GM21367 (cell line): Measurements from ENCODE around the gene URB2.
"Not testable (repeated sequence)": the region's sequence is repeated elsewhere in the genome, so short reads cannot be mapped to it uniquely, and the experiment has no call there.

Experiments
- ATAC-seq: cut with Tn5 transposase; IDR thresholded peaks from one replicate; pipeline ENCODE4 v1.9.1; 2021; ENCODE audit not compliant: unreplicated experiment

URB2 gene

DNA sequence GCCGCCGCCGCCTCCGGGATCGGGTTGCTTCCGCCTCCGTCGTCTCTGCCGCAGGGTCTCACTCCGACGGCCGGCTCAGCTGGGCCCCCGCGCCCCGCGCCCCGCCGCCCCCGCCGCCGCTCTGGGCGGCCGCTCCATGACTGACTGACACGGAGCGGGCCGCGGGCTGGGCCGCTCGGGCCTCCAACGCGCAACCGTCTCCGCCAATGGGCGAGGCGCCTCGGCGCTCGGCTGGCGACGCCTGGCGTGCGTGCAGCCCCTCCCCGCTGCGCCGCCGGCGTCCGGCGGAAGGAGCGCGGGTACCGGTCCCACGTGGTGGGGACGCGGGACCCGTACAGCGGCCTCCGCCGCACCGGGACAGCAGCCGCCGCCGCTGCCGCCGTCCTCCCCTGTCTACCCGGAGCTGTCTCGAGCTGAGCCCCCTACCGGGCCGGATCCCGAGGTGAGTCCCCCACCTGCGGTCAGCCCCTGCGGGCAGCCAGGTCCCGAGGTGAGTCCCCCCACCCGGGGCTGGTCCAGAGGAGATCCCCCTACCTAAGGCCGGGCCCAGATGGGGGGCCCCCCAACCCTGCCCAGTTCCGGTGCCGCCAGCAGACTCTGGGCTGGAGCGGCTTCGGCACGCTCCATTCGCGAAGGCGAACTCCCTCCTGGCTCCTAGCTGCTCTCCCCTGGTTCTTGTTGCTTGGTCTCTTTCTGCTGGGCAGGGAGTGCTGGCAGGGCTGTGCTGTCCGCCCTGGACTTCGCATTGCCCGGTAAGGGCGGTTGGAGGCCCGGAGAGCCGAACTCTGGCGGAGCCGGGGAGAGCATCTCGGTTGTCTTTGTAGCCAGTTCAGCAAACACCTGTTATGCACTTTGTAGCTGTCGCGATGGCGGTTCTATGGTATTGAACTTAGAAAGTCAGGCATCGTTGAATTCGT, at the start of gene URB2, which contains the start of gene TAF5L:
Gene URB2 (plus strand): TSS at position 333 of the 917 bp plus-strand sequence. CDS start 1,387 bp downstream, outside the sequence.
Gene TAF5L (minus strand): TSS at position 208 of the 917 bp plus-strand sequence. CDS start 11,640 bp downstream, outside the sequence.
- peak; percentile 86 for ATAC-seq

DNA sequence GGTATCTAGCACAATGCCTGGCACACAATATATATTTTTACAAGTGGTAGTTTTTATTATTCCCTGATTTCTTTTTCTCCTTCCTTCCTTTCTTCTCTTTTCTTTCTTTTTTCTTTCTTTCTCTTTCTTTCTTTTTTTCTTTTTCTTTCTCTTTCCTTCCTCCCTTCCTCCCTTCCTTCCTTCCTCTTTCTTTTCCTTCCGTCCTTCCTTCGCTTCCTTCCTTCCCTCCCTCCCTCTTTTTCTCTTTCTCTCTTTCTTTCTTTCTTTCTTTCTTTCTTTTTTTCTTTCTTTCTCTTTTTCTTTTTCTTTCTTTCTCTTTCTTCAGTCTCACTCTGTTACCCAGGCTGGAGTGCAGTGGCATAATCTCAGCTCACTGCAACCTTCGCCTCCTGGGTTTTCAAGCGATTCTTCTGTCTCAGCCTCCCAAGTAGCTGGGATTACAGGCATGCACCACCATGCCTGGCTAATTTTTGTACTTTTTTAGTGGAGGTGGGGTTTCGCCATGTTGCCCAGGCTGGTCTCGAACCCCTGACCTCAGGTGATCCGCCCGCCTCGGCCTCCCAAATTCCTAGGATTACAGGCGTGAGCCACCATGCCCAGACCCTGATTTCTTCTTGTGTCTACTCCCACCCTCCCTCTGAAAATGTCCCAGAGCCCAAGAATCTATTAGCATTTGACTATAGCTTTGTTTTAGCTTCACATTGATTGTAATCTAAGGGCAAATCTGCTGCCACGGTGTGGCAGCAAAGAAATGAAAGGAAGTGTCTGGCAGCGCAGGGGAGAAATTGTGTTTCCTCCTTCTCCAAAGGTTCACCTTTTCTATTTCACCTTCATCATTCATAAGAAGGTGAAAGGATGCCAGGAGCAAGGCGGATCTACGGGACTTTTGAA, 47.6 kb upstream of the URB2 start:
- ATAC-seq = no peak

DNA sequence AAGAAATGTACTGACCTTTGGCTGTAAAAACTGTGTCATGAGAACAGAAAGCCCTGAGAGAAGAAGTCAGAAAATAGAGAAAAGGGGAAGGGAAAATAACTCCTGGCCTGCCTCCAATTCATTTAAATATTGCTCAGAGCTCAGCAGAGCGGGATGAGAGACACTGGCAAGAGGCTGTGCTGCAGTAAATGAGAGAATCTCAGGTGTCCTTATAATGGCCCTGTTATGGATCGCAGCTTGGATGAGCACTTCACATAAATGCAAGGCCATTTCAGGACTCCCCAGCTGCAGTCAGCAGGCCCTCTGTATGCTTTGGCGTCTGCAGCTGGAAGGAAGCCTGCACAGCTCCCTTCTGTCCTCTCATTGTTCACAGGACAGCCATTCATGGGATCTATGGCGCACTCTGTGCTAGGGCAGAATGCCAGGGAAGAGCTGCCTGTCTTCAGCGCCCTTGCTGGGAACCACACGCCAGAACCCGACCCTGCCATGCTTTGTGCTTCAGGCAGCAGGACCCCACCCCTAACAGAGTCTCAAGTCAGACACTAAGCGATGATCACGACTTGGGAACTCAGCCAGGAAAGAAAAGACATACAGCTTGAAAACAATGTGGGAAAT, 46.9 kb upstream of the URB2 start:
- ATAC-seq = peak; percentile 96

DNA sequence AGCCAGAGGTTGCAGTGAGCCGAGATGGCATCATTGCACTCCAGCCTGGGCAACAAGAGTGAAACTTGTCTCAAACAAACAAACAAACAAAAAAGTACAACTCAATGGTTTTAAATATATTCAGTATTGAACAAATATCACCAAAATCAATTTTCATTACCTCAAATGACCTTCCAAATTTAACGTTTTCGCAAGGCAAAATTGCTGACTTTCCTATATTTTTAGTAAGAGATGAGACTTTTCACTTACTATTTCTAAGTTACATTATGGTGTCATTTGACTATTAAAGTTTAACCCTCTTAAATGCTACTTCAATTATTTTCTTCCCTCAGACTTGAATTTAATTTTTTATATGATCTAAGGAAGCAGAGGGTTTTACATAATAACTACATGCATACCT, 44.6 kb upstream of the URB2 start:
- no peak for ATAC-seq

DNA sequence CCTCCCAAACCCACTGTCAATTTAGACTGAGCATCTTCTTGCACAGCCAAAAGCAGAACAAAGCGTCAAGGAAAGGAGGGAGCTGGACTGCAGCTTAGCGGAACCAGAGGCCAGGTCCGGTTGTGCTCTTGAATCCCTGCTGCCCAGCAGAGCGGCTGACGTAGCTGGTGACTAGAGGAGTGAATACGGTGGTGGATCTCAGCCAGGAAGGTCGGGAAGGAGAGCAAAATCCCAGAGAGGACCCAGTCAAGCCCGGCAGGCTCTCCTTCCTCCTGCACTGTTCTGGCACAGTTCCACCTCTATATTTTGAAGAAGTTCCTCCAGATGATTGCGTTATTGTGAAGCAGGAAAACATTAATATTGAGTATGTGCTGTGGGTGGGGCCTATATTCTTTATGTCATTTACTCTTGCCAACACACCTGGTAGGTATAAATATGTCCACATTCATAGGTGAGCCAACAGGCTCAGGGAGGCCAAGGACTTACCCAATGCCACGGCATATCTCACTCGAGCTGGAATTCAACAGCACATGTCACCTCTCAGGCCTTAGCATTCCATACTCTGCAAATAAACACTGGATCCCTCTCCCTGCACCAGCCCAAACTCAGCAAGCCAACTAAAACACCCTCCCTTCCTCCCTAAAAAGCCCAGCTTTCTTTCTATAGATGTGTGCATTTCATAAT, 43.9 kb upstream of the URB2 start:
- no peak for ATAC-seq

DNA sequence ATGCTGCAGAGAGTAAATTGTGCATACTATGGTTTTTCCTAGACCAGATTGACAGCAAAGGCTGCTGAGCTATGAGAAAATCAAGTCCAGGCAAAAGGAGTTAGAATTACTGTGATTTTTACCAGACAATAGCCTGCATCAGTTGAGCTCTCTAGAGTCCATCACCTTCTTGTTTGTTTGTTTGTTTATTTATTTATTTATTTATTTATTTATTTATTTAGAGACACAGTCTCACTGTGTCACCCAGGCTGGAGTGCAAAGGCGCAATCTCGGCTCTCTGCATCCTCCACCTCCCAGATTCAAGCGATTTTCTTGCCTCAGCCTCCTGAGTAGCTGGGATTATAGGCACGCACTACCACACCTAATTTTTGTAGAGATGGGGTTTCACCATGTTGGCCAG, 43.3 kb upstream of the URB2 start:
- ATAC-seq = no peak

DNA sequence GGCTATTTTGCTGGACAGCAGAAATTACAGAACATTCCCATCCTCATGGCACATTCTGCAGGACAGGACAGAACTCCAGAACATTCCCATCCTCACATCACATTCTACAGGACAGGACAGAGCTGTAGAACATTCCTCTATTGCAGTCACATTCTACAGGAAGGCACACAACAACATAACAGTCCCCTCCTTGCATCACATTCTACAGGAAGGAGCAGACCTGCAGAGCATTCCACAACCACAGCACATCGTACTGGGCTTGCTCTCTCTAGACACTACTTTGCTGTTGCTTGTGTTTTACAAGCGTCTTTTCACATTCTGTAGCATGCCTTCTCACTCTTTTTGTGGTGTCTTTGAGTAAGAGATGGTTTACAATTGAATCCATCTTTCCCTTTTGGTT, 40.7 kb upstream of the URB2 start:
- no peak for ATAC-seq

DNA sequence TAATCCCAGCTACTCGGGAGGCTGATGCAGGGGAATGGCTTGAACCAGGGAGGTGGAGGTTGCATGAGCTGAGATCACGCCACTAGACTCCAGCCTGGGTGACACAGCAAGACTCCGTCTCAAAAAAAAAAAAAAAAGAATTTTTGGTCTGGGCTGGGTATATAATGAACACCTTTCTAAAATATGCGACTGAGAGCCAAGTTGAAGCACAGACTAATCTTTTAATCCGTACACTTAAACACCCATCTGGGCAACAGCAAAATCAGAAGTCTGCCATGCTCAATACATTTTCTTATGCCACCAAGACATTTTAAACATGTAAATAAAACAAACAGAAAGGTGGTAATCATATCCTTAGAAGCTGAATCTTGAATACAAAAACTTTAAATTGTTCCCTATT, 35.9 kb upstream of the URB2 start:
- no peak for ATAC-seq

DNA sequence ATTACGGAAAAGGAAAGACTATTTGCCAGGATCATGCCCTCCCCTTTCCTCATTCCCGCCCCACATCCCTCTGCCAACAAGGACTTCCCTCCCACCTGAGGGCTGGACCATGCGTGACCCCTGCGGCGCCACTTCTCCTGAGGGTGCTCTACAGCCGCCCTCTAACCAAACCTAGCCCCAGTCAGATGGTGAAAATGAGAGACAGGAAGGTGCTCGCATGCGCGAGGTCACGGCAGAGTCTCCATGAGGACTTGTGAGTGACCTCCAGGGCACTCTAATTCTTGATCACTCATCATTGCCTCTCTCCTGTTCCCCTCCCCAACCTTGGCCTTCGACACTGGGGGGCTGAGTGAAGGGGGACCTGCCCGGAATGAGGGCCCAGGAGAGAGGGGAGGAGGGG, 32.2 kb upstream of the URB2 start:
- no peak for ATAC-seq

DNA sequence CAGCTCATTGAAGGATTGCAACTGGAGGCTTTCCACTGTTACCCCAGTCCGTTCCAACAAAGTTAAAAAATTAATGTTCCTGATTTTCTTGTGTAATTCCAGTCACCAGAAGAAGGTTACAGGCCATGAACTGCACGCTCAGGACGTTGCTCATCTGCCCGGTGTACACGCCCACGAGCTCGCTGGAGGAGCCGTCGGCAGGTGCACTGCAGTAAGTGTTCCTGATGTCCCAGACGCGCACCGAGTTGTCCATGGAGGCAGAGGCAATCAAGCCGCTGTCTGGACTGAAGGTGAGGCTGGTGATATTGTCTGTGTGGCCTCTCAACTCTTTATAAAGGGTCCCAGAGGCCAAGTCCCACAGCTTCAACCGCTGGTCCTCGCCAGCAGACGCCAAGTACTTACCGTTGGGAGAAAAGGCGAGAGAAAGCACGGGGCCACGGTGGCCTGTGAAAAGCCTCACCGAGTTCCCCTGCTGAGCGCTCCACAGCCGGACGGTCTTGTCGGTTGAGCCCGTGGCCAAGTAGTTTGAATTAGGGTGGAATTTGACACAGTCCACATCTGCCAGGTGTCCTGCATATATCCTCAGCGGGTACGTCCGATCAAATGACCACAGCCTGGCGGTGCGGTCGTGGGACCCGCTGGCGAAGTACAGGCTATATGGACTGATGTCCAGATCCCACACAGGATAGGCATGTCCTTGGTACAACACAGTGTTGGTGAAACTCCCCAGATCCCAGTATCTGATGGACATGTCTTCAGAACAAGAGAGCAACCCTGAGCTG, 31.6 kb upstream of the URB2 start:
- no peak for ATAC-seq

DNA sequence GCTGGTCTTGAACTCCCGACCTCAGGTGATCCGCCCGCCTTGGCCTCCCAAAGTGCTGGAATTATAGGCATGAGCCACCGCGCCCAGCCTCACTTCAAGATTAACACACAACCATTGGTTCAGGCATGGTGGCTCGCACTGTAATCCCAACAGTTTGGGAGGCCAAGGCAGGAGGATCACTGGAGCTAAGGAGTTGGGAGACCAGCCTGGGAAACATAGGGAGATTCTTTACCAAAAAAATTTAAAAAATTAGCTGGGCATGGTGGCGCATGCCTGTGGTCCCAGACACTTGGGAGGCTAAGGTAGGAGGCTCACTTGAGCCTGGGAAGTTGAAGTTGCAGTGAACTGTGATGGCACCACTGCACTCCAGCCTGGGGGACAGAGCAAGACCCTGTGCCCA, 30.2 kb upstream of the URB2 start:
- not testable (repeated sequence) for ATAC-seq

DNA sequence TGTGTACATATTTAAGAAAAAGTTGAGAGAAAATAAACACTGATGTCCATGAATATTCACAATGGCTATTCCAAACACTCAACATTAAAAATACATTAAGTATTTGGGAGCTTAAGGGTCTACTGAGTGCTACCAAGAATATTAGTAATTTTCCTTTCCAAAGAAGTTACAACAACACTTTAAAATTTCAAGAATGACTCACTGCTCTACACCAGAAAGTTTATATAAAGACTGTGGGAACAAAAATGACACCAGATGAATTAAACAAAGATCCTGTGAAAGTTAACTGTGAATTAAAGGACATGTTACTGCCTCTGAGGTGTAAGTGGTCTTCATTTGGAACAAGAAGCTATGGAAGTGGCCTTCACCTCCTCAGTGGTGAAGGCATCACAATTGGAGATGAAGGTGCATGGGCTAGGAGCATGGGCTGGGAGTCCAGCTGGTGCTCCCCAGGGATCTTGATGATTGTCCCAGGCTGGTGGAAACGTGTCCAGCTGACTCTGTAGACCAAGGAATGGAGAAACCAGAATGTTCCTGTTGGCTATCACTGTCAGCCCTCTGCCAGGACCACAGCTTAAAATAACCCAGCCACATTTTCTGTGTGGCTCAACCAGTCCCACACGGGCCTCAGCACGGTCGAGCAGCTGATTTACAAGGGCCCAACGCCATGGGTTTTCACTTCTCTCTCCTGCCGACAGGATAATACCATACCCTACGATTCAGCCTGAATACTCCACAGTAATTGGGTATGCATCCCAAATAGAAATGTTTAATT, 28.9 kb upstream of the URB2 start:
- no peak for ATAC-seq

DNA sequence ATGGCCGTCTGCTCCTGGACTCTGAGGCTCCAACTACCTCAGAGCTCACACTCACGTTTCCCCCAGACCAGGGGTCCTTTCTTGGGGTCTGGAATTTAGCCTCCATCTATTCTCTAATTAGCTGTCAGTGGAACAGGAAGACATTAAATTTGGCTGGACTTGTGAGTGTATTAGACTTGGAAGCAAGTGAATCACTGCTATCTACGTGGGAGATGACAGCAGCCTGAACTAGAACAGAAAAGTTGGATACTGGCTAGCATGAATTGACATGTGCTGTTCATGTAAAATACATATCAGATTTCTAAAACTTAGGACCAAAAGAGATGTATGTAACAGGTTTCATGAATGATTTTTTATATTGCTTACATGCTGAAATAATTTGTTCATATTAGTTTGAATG, 28.2 kb upstream of the URB2 start:
- no peak for ATAC-seq

DNA sequence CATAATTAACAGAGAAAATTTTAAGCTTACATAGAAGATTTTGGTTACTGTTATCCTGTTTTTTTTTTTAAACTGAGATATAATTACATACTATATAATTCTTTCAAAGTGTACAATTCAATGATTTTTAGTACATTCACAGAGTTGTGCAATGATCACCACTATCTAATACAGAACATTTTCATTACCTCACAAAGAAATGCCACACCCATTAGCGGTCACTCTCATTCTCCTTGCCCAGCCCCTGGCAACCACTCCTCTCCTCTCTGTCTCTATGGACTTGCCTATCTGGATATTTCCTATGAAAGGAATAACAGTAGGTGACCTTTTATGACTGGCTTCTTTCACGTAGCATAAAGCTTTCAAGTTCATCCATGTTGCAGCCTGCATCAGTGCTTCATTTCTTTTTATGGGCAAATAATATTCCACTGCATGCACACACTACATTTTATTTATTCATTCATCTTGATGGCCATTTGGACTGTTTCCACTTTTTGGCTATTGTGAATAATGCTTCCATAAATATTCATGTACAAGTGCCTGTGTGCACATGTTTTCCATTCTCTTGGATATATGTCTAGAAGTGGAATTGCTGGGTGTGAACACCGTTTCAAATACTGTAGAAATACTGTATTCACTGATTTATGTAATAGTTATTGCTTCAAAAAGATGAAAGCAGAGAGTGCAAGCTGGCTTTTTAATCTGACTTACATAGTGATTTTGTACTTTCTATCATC, 26.7 kb upstream of the URB2 start:
- ATAC-seq = no peak

DNA sequence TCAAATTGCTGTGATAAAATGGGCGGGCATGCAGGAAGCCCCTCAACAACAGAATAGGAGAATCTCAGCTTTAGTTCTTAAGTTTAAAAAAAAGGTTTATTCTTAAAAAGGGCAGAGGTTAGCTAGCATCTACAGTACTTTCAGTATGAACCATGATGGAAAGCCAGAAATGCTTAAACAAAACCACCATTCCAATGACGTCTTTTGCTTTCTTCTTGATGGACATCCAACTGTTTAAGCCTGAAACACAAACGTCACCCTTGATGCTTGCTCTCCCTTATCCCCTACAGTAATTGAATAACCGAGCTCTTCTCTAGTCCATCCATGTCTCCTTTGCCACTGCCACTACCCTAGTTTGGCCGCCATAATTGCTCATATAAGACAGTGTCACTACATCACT, 25.8 kb upstream of the URB2 start:
- no peak for ATAC-seq

DNA sequence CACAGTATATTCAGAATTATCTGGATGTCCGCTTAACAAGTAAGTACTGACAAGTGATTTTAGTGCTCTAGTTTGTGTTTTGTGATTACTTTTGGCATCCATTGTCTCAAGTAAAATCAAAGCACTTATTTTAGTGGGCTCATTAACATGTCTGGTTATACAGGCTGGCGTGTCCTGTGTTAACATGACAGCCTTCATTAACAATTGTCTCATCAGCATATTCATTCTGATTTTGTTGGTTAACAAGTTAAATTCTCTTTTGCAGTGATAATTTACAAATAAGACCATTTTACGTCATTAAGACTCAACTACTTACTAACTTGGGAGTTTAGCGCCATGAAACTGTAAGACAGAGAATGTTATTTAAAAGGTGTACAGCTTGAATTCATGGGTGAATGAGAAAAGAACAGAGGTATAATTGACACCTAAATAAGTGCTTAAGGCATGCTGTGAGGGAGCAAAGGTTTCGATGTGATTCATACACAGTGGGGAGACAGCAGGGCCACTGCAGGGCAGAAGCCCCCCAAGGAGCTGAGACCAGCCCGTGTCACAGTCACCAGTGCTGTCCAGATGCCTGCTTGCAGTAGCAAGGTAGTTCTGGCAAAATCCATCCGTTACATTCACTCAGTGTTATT, 22.6 kb upstream of the URB2 start:
- no peak for ATAC-seq

DNA sequence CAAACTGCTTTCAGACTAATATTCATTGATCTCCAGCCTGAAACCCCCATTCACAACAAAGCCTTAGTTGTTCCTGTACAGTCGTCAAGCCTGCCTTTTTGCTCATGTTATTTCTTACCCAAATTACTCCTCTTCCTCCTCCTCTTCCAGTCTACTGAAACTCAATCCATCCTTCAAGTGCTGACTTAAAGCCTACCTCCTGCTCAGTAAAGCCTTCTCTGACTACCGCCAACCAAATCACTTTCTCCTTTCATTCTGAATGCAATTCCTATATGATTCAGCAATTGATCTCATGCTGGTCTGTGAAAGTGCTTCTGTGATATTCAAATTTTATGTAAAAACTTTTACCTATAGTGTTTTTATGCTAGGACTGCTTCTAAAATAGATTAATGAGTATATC, 18.7 kb upstream of the URB2 start:
- no peak for ATAC-seq

DNA sequence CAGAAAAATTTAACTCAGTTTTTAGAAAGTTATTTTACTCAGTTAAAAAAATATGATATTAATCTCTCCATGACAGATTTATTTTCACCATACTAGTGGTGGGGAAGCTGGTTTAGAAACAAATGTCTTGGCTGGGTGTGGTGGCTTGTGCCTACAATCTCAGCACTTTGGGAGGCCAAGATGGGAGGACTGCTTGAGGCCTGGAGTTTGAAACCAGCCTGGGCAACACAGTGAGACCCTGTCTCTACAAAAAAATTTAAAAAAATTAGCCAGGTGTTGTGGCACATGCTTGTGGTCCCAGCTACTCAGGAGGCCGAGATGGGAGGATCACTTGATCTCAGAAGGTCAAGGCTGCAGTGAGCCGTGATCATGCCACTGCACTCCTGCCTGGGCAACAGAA, 17.5 kb upstream of the URB2 start:
- no peak for ATAC-seq
